ENCODE measurements around the gene ADARB2.

The ADARB2 gene

DNA sequence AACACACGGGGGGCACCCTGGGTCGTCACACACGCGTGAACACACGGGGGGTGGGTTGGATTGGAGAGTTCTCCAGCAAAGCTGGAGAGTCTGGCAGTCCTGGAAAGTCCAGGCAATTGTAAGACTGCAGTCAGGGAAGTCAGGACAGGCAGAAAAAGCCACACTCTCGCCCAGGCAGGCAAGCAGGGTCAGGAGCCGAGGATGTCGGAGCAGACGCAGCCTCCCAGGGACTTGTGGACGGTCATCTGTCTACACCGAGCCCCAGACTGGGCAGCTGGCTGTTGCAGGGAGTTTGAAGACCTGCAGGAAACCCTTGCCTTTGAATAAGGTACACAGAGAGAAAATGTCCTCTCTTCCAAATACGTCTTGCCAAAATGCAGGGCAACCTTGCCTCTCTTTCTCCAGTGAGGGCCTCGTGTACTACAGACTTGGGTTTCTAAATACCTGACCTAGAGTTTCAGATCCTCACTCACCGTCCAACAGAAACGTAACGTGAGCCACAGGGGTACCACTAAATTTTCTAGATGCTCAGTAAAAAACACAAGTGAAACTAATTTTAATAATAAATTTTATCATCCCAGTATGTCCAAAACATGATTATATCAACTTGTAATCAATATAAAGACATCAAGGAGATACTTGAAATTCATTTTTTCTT is 176.7 kb downstream of the ADARB2 start:
- DNase-seq, result no peak

- DNase-seq, result no peak
These were observed 177.6 kb downstream of the ADARB2 start for GRCh38 chr10:1559761-1560160.

DNA sequence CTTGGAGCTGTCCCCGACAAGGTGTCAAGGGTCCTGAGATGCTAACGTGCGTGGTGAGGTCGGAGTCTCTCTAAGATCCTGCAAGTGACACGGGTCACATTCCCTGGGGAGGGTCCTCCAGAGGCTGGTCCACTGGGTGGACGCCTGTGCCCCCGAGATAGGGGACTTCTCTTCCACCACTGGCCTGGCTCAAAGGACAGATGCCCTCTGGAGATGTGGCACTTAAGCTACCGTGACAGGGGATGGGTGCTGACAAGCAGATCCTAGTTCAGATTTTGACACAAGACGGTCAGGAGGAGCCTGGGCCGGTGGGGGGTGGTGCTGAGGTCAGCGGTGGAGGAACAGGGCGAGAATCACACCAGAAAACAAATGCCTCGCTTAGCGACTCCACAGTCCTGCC is 178.0 kb downstream of the ADARB2 start:
- DNase-seq, result no peak

DNA sequence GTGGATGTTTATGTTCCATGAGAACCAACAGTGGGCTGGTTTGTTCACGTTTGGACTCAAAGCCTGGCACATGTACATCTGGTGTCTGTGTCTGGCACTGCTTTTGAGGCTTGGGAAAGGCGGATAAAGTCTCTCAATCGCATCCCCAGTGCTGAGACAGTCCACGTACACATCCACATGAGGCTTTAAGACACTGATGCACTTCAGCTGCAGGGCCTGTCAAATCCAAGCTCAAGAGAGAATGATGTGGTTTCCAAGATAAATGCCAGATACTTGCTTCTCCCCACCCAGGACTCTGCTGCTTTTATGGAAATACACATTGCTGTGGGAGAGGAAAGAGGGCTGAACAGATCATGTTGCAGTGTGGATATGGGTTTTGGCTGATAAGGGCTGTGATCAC is 178.4 kb downstream of the ADARB2 start:
- no peak for DNase-seq

GRCh38 chr10:1557081-1557480 is 180.2 kb downstream of the ADARB2 start:
- no peak for DNase-seq

DNA sequence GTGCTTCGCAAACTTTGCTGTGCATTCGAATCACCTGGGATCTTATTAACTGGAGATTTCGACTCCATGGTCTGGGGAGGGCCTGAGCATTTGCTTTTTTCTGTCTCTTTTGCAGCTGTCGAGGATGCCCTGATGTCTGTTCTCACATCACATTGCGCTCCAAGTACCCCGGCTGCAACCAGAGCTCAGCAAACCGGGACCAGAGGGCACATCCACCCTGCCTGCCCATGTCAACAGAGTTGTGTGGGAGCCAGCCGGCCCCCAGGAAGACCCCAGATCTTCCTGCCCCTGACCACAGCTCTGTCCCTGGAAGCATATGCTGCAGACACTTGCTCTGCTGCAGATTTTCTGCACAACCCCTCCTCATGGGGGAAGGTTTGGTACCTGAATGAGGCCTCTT is 180.8 kb downstream of the ADARB2 start:
- DNase-seq, result no peak

- no peak for DNase-seq
These were observed 183.4 kb downstream of the ADARB2 start for GRCh38 chr10:1553951-1554350.

DNA sequence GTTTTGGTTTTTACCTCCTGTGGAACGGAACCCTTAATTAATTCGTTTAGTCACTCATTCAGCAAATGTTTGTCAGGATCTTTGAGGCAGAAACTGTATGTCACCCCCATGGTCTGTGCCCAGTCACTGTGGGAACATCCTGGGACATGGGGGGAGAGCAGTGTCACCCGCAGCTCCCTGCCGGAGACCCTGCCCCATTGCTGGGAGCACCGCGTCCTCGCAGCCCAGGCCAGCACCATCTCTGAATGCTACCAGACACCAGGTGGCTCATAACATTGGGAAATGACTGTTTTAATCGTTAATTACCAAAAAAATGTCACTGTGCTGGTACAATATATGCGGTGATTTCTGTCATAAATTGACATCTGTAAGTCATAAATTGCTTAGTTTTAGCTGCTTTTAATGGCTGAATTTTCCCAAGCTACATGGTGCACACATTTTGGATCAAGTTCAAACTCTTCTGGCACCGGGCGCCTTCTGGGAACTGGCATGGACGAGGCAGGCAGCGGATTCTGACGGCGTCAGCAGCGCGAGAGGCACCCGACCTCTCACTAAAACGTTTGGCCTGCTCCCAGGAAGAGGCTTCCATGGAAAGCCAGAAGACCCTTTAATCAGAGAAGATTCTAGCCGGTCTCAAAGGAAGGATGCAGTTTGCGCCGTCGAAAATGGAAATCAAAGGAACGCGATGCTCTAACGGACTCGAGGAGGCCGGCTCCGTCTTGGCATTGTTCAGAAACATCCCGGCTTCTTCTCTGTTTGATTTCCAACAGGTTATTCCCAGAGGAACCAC is 184.2 kb downstream of the ADARB2 start:
- DNase-seq, result no peak

DNA sequence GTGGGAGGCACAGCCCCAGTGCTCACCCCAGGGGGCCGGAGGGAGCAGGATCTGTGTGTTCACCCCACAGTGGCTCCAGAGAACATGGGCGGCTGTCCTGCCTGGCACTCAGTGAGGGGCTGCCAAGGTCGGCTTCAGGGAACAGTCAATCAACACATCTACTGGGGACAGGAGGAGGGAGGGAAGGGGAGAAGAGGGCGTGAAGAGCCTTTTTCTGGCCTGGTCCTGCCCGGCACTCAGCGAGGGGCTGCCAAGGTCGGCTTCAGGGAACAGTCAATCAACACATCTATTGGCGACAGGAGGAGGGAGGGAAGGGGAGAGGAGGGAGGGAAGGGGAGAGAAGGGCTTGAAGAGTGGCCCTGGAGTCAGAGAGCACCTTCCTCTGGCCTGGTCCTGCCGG is 184.9 kb downstream of the ADARB2 start:
- DNase-seq, result no peak

DNA sequence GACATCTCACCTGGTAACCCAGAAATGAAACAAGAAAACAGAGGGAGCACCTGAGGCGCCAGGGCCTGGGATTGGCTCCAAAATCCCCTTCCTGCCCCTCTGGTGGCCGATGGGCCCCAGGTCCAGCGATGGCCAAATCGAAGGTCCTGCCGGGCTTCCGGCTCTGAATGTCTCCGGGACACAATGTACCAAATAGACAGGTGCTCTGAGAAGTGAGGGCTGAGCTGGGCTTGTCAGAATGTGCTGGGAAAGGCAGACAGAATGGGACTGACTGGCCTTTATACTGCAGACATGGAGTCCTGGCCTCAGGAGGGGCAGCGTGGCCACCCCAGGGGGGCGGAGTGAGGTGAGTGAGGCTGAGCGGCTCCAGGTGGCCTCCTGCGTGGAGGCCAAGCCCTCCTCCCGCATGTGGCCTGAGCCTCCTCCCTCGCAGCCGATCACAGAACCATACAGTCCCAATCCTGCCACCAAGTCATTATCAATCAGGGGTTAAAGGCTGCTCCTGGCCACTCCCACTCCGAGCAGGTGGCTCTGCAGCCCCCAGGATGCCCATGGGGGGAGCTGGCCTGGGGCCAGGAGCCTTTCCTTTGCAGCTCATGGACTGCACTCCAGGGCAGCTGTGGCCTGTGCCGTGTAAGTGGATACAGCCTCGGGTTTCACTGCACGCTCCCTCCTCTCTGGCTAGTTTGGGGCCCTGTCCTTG is 185.5 kb downstream of the ADARB2 start:
- DNase-seq, result no peak

GRCh38 chr10:1550616-1551015 is 186.7 kb downstream of the ADARB2 start:
- no peak for DNase-seq

DNA sequence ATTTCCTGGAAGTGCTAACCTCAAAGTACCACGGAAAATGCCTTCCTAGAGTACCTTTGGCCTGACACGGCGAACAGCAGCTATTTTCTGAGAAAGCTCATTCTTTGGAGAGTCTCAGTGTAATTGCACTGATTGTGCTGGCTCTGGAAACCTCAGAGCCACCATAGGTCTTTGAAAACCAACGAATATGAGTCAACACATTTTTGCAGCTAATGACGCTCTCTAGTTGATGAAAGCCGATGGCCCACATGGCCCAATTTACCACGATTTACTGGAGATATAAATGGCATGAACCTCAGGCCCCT is 187.1 kb downstream of the ADARB2 start:
- DNase-seq, result no peak

GRCh38 chr10:1549591-1550290 is 187.6 kb downstream of the ADARB2 start:
- no peak for DNase-seq

- no peak for DNase-seq
These were observed 188.7 kb downstream of the ADARB2 start for GRCh38 chr10:1548596-1548995.

DNA sequence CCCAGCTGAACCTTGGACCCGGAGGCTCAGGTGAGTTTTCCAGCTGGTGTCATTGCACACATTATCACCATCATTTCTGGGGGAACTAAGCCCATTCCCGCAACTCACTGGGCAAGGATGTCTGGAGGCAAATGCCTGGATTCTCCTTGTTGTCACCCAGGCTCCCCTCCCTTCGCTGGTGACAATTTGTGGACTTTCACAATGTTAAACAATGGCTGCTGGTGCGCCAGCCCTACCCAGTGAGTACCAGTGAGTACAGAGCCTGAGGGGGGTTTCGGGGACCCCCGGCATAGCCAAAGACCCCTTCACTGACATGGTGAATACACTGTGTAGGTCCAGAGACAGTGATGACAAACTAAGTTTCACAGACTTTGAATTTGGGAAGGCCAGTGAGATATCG is 189.2 kb downstream of the ADARB2 start:
- no peak for DNase-seq

- no peak for DNase-seq
These were observed 190.8 kb downstream of the ADARB2 start for GRCh38 chr10:1546431-1547110.

- DNase-seq, result no peak
These were observed 191.8 kb downstream of the ADARB2 start for GRCh38 chr10:1545524-1545923.

DNA sequence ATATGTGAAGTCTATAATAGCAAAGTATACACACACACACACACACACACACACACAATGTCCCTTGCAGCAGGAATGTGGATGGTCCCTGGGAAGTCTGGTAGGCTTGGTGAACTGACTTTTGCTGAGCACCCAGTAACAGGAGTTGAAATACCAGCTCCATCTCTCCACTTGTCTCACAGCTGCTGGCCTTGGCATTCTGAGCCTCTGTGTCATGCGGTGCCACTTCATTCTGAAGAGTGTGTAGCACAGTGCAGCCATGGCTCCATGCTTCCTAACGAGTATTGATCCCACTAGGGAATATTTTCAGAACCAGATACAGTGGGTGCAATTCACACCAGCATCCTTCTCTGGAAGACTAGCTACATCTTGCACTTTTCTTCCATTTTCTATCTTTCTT is 192.4 kb downstream of the ADARB2 start:
- DNase-seq, result no peak

GRCh38 chr10:1544209-1544673 is 193.1 kb downstream of the ADARB2 start:
- DNase-seq, result no peak

DNA sequence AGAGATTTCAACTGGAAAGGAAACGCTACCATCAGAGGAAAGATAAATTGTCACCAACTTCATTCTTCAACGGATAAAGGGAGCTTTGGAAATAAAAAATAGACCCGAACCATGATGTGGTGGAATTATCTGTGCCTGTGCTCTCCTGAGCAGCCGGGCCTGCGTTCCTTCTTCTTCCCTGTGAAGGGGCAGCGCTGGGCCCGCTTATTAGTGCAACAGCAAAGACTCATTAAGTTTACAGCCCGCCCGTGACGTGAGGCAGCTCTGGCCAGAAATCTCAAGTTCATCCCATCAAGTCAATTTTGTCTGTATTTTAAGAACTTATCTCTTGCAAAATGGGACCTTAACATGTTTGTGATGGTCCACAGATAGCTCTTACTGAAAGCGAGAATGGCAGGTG is 193.7 kb downstream of the ADARB2 start:
- DNase-seq, result no peak

GRCh38 chr10:1542941-1543340 is 194.4 kb downstream of the ADARB2 start:
- DNase-seq, result no peak

DNA sequence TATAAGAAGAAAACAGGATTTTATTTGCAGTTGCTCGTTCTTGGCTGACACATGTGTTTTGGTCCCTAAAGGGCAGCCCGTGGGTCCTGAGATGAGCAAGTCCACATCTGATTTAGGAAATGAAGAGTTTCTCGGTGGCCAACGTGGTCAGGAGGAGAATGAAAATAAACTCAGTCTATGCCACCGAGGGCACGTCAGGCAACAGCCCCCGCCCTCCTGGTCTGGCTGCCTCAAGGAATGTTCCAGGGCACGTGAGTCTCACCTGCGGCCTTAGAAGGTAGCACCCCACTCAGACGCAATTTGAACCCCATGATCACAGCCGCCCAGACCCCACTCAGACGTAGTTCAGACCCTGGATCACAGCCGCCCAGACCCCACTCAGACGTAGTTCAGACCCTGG is 197.2 kb downstream of the ADARB2 start:
- DNase-seq, result no peak

GRCh38 chr10:1539216-1539615 is 198.1 kb downstream of the ADARB2 start:
- no peak for DNase-seq

Measured in AML-193 (cell line).